BE2C (cell line): ENCODE measurements around the gene SLC38A2.
A peak's percentile ranks its signal among the peaks of the same experiment; 100 is the strongest.

ENCODE experiments used
- DNase-seq: peaks from one replicate; pipeline ENCODE4 v3.0.0-alpha.2; 2020
- H3K27me3 ChIP-seq: fragments of 250-450 bp; sonication (Bioruptor Pico); 2 replicates; pipeline ENCODE4 v1.5.1; 2020; ENCODE audit warnings: mild to moderate bottlenecking
- H3K36me3 ChIP-seq: fragments of 250-450 bp; sonication (Bioruptor Pico); 2 replicates; pipeline ENCODE4 v1.5.1; 2020; ENCODE audit warnings: mild to moderate bottlenecking
- H3K4me1 ChIP-seq: fragments of 250-450 bp; sonication (Bioruptor Pico); 2 replicates; pipeline ENCODE4 v1.5.1; 2020
- H3K4me3 ChIP-seq: 2 replicates; pipeline ENCODE4 v1.5.1; 2011; ENCODE audit warnings: low read depth, low read length
- H3K9me3 ChIP-seq: fragments of 250-450 bp; sonication (Bioruptor Pico); 2 replicates; pipeline ENCODE4 v1.5.1; 2020
- CTCF ChIP-seq: IDR thresholded peaks from 2 replicates; pipeline ENCODE4 v1.5.1; 2012; ENCODE audit warnings: mild to moderate bottlenecking, low read depth, low read length

SLC38A2 gene

GRCh38 chr12:46354802-46355199 lies 17.8 kb downstream of the SLC38A2 start:
- H3K4me1 ChIP-seq: peaks cover 7% of the 10 kb centered on the region; the same call in 1 of the 2 replicates
- H3K36me3 ChIP-seq: peaks cover 13% of the 10 kb centered on the region
- H3K4me3 ChIP-seq: no peak overlapping the region
- no peak for DNase-seq
- no peaks in the 10 kb centered on the region for H3K27me3 ChIP-seq
- TF ChIP-seq CTCF: no peak
- no peaks in the 10 kb centered on the region for H3K9me3 ChIP-seq

GRCh38 chr12:46354111-46354801 lies 18.3 kb downstream of the SLC38A2 start:
- no peak for DNase-seq
- H3K9me3 ChIP-seq: no peaks in the 10 kb centered on the region
- H3K27me3 ChIP-seq: no peaks in the 10 kb centered on the region
- H3K36me3 ChIP-seq: peaks cover 8% of the 10 kb centered on the region
- peak; percentile 15; the same call in 1 of the 2 replicates for TF ChIP-seq CTCF
- H3K4me3 ChIP-seq: no peak overlapping the region
- H3K4me1 ChIP-seq: peaks cover 7% of the 10 kb centered on the region; the same call in 1 of the 2 replicates

- H3K4me3 ChIP-seq: no peak overlapping the region
- H3K4me1 ChIP-seq: peaks cover 7% of the 10 kb centered on the region; the same call in 1 of the 2 replicates
- no peak for TF ChIP-seq CTCF
- DNase-seq: no peak
- no peaks in the 10 kb centered on the region for H3K9me3 ChIP-seq
- no peaks in the 10 kb centered on the region for H3K27me3 ChIP-seq
- H3K36me3 ChIP-seq: no peaks in the 10 kb centered on the region
Measured at GRCh38 chr12:46351886-46352650, 20.5 kb downstream of the SLC38A2 start.

GRCh38 chr12:46351138-46351537 lies 21.4 kb downstream of the SLC38A2 start:
- DNase-seq: no peak
- H3K36me3 ChIP-seq: no peaks in the 10 kb centered on the region

GRCh38 chr12:46349253-46349652 lies 23.3 kb downstream of the SLC38A2 start:
- no peak for TF ChIP-seq CTCF
- Histone ChIP-seq H3K36me3 (no peaks in the 10 kb centered on the region), H3K9me3 (no peaks in the 10 kb centered on the region), H3K4me1 (peaks cover 7% of the 10 kb centered on the region; the same call in 1 of the 2 replicates), H3K4me3 (no peak overlapping the region), H3K27me3 (no peaks in the 10 kb centered on the region)
- DNase-seq: no peak

More at GRCh38 chr12:46351138-46351537, 21.4 kb downstream of the SLC38A2 start:
- Histone ChIP-seq H3K4me3 (no peak overlapping the region), H3K9me3 (no peaks in the 10 kb centered on the region), H3K4me1 (peaks cover 7% of the 10 kb centered on the region; the same call in 1 of the 2 replicates), H3K27me3 (no peaks in the 10 kb centered on the region)
- TF ChIP-seq CTCF: no peak
